Osteoblast (primary cell): ENCODE results near the gene MACROD2. TPM values are rescaled to one million over a fixed set of nuclear protein-coding genes. Genes with fewer than 3 reads are reported as not detected.
A peak's percentile ranks its signal among the peaks of the same experiment; 100 is the strongest.

Source experiments
- DNase-seq: peaks from one replicate; pipeline ENCODE4 v3.0.0; 2011; ENCODE audit warnings: low spot score, mixed read lengths; ENCODE audit not compliant: insufficient read length; ENCODE audit errors: missing footprints
- H2AFZ ChIP-seq: 2 replicates; pipeline ENCODE4 v1.6.0; 2011; ENCODE audit warnings: mild to moderate bottlenecking, low read length
- H3K27ac ChIP-seq: 2 replicates; pipeline ENCODE4 v1.5.1; 2011; ENCODE audit warnings: mild to moderate bottlenecking, low read depth, low read length, moderate library complexity
- H3K27me3 ChIP-seq: 2 replicates; pipeline ENCODE4 v1.6.0; 2012; ENCODE audit warnings: mild to moderate bottlenecking, control low read depth, inconsistent platforms, low read length, moderate library complexity; ENCODE audit not compliant: insufficient read depth
- H3K36me3 ChIP-seq: 2 replicates; pipeline ENCODE4 v1.5.1; 2011; ENCODE audit warnings: mild to moderate bottlenecking, low read length, control low read depth, moderate library complexity; ENCODE audit not compliant: insufficient read depth
- H3K4me1 ChIP-seq: 2 replicates; pipeline ENCODE4 v1.5.1; 2011; ENCODE audit warnings: mild to moderate bottlenecking, low read length, control low read depth, moderate library complexity; ENCODE audit not compliant: insufficient read depth
- H3K4me2 ChIP-seq: 2 replicates; pipeline ENCODE4 v1.6.0; 2011; ENCODE audit warnings: mild to moderate bottlenecking, low read length; ENCODE audit not compliant: insufficient read depth
- H3K4me3 ChIP-seq: fragments of 200-600 bp; sonication (generic); 3 replicates; pipeline ENCODE4 v1.5.1; 2012; ENCODE audit warnings: mild to moderate bottlenecking, low read length, inconsistent platforms; ENCODE audit not compliant: insufficient read depth
- H3K79me2 ChIP-seq: 2 replicates; pipeline ENCODE4 v1.6.0; 2012; ENCODE audit warnings: mild to moderate bottlenecking, low read length, control low read depth, inconsistent platforms; ENCODE audit not compliant: insufficient read depth
- H3K9me3 ChIP-seq: 2 replicates; pipeline ENCODE4 v1.5.1; 2011; ENCODE audit warnings: low read depth, low read length, control low read depth
- H4K20me1 ChIP-seq: 2 replicates; pipeline ENCODE4 v1.6.0; 2012; ENCODE audit warnings: mild to moderate bottlenecking, low read length, control low read depth; ENCODE audit not compliant: insufficient read depth
- total RNA-seq: library from RNA; depleted of rRNA; stranded (reverse); fragments of >200 nt; gene quantifications from 2 replicates; pipeline ENCODE4 v1.2.3, GENCODE V29; 2012
- TF ChIP-seq, protein P1 (sequence below): IDR thresholded peaks from 2 replicates; pipeline ENCODE4 v1.5.1; 2011; ENCODE audit warnings: mild to moderate bottlenecking, low read depth, low read length, moderate library complexity; ENCODE audit errors: extremely low read depth

MACROD2 gene
- total RNA-seq, 1 donor: 4.0 TPM

DNA sequence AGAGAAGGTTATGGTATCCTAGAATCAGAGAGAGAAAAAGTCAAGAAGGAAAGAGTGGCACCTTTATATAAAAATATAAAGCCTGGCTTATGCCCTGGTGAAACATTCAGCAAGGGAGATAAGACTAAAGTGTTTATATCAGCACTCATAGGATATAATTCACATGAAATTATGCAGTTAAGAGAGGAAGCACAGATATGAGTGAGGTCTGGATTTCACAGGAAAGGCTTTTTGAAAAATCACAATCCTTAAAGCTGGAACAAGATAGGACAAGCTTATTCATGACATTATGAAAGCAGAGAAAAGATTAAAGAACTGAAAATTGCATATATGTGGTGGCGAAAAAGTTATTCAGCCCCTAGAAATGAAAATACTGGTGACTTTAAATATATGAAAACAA is 523.3 kb downstream of the MACROD2 start:
- H3K9me3 ChIP-seq: no peaks in the 10 kb centered on the region
- H3K27ac ChIP-seq: no peak overlapping the region
- no peaks in the 10 kb centered on the region for H3K27me3 ChIP-seq
- no peak overlapping the region for H3K4me2 ChIP-seq
- no peaks in the 10 kb centered on the region for H3K79me2 ChIP-seq
- H2AFZ ChIP-seq: no peak overlapping the region
- no peak overlapping the region for H3K4me3 ChIP-seq
- no peaks in the 10 kb centered on the region for H4K20me1 ChIP-seq
- TF ChIP-seq, protein P1, sequence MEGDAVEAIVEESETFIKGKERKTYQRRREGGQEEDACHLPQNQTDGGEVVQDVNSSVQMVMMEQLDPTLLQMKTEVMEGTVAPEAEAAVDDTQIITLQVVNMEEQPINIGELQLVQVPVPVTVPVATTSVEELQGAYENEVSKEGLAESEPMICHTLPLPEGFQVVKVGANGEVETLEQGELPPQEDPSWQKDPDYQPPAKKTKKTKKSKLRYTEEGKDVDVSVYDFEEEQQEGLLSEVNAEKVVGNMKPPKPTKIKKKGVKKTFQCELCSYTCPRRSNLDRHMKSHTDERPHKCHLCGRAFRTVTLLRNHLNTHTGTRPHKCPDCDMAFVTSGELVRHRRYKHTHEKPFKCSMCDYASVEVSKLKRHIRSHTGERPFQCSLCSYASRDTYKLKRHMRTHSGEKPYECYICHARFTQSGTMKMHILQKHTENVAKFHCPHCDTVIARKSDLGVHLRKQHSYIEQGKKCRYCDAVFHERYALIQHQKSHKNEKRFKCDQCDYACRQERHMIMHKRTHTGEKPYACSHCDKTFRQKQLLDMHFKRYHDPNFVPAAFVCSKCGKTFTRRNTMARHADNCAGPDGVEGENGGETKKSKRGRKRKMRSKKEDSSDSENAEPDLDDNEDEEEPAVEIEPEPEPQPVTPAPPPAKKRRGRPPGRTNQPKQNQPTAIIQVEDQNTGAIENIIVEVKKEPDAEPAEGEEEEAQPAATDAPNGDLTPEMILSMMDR: no peak
- DNase-seq: no peak
- no peaks in the 10 kb centered on the region for H3K36me3 ChIP-seq
- H3K4me1 ChIP-seq: no peaks in the 10 kb centered on the region

DNA sequence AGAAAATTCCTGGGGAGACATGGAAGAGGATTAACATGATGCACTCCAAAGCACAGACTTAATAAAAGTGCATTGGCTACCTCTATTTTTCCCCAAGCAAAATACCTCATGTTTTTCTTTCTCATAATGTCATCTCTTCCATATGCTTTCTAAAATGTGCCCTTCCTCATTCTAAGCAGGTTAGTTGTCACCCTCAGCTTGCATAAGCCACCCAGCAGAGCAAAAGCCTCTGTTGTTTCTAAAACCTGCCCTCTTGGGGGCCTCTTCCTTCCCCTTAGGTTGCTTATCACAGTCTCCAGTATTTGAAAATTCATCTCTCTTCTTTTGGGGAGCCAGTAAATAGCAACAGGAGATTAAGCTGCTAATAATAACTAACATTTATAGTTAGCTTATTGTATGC is 525.7 kb downstream of the MACROD2 start:
- H4K20me1 ChIP-seq: no peaks in the 10 kb centered on the region
- TF ChIP-seq, protein P1: no peak
- DNase-seq: no peak
- no peaks in the 10 kb centered on the region for H3K9me3 ChIP-seq
- H3K27ac ChIP-seq: no peak overlapping the region
- no peaks in the 10 kb centered on the region for H3K36me3 ChIP-seq
- H3K4me1 ChIP-seq: no peaks in the 10 kb centered on the region
- no peaks in the 10 kb centered on the region for H3K79me2 ChIP-seq
- no peak overlapping the region for H3K4me3 ChIP-seq
- no peak overlapping the region for H3K4me2 ChIP-seq
- H3K27me3 ChIP-seq: no peaks in the 10 kb centered on the region
- no peak overlapping the region for H2AFZ ChIP-seq

DNA sequence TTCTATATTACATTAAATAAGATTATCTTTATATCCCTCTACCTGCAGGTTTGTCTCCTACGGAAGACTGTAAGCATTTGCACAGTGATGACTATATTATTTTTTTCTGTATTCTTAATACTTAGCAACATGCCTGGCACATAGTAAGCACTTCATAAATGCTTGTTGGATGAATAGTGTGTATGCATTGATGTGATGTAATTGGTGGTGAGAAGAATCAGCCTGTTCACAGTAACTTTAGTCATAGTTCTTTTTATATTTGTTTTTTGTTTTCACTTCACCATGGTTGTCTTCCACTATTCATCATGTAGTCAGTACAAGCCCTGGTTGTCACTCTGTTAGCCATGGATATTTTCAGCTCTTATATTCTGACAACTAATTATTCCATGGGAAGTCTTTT is 526.1 kb downstream of the MACROD2 start:
- Histone ChIP-seq H3K27ac (no peak overlapping the region), H2AFZ (no peak overlapping the region), H3K36me3 (no peaks in the 10 kb centered on the region), H4K20me1 (no peaks in the 10 kb centered on the region), H3K79me2 (no peaks in the 10 kb centered on the region), H3K4me2 (no peak overlapping the region), H3K27me3 (no peaks in the 10 kb centered on the region), H3K9me3 (no peaks in the 10 kb centered on the region), H3K4me1 (no peaks in the 10 kb centered on the region), H3K4me3 (no peak overlapping the region)
- TF ChIP-seq, protein P1: no peak
- DNase-seq: peak; percentile 30

DNA sequence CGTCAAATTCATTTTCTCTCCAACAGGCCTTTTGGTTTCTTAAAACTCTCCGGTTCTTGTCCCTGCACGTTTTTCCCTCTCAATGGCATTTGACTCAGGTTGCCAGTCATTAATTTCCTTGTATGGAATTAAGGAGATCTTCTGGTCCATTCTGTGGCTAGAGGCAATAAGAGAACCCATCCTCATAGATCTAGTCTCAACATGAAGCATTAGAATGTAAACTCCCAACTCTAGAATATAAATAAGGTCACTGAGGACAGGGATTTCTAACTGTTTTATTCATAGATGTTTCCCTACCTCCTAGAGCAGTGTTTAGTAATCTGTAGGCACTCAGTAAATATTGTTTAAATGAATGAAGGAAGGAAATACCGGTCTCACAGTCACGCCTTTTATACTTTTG is 527.3 kb downstream of the MACROD2 start:
- Histone ChIP-seq H3K36me3 (no peaks in the 10 kb centered on the region), H3K4me2 (no peak overlapping the region)

More for the DNA sequence above, 527.3 kb downstream of the MACROD2 start:
- Histone ChIP-seq H3K27ac (no peak overlapping the region), H3K4me3 (no peak overlapping the region), H4K20me1 (no peaks in the 10 kb centered on the region), H2AFZ (no peak overlapping the region), H3K27me3 (no peaks in the 10 kb centered on the region), H3K9me3 (no peaks in the 10 kb centered on the region), H3K4me1 (no peaks in the 10 kb centered on the region), H3K79me2 (no peaks in the 10 kb centered on the region)
- TF ChIP-seq, protein P1: no peak
- no peak for DNase-seq
